MCF 10A (cell line): Measurements from ENCODE around the gene TMEM259. TPM values are rescaled to one million over a fixed set of nuclear protein-coding genes. Genes with fewer than 3 reads are reported as not detected.
A peak's percentile ranks its signal among the peaks of the same experiment; 100 is the strongest.

Experiments
- BruUV-seq: library from RNA; stranded (reverse); fragments of 400-500 nt; replicated peaks from 2 replicates; lab custom pipeline; 2021; lab: Mats Ljungman, UMichigan
- CTCF ChIA-PET: fragments of 300-600 bp; sonication (Branson Sonifier 250); formaldehyde crosslinking; extraction: SDS; loops from one replicate; lab custom pipeline; 2021; ENCODE audit warnings: antibody characterized with exemption, inconsistent platforms; lab: Yijun Ruan, JAX
- POLR2A ChIA-PET: fragments of 300-600, 350-650 bp; sonication (Branson Sonifier 250); formaldehyde crosslinking; extraction: SDS; loops from one replicate; lab custom pipeline; 2020; ENCODE audit warnings: antibody characterized with exemption, inconsistent platforms; lab: Yijun Ruan, JAX
- DNase-seq: peaks from one replicate; pipeline ENCODE4 v3.0.0-alpha.2; 2018; ENCODE audit not compliant: unreplicated experiment
- H3K27ac Mint-ChIP-seq: one replicate; pipeline ENCODE4 v1.8.0; 2022; ENCODE audit warnings: mild to moderate bottlenecking, low read depth, mixed read lengths; ENCODE audit not compliant: unreplicated experiment
- H3K27me3 Mint-ChIP-seq: one replicate; pipeline ENCODE4 v1.8.0; 2022; ENCODE audit warnings: mixed read lengths; ENCODE audit not compliant: insufficient read depth, unreplicated experiment
- H3K36me3 Mint-ChIP-seq: one replicate; pipeline ENCODE4 v1.8.0; 2022; ENCODE audit warnings: mild to moderate bottlenecking, moderate library complexity, mixed read lengths; ENCODE audit not compliant: insufficient read depth, unreplicated experiment
- H3K4me1 Mint-ChIP-seq: one replicate; pipeline ENCODE4 v1.8.0; 2022; ENCODE audit warnings: mixed read lengths; ENCODE audit not compliant: insufficient read depth, unreplicated experiment
- H3K4me3 Mint-ChIP-seq: one replicate; pipeline ENCODE4 v1.8.0; 2022; ENCODE audit warnings: mild to moderate bottlenecking, moderate library complexity, mixed read lengths; ENCODE audit not compliant: unreplicated experiment
- H3K9me3 Mint-ChIP-seq: one replicate; pipeline ENCODE4 v1.8.0; 2022; ENCODE audit warnings: mixed read lengths; ENCODE audit not compliant: unreplicated experiment
- CTCF ChIP-seq: fragments of 200-600 bp; IDR thresholded peaks from one replicate; pipeline ENCODE4 v1.8.0; 2022; ENCODE audit warnings: antibody characterized with exemption, mild to moderate bottlenecking; ENCODE audit not compliant: unreplicated experiment
- intact Hi-C: fragments of 100-400 bp; cut with micrococcal nuclease; formaldehyde crosslinking; loops from 2 replicates; pipeline ENCODE4 v1.14.1; 2022
- total RNA-seq: library from RNA; stranded (reverse); gene quantifications from 2 replicates; pipeline ENCODE4 v1.2.3, GENCODE V29; 2022

TMEM259 gene
- total RNA-seq, 1 experiment from 2014 or later = 130 TPM

GRCh38 chr19:1039646-1040475 is 18.9 kb upstream of the TMEM259 start, which contains the start of gene ABCA7:
Gene ABCA7, plus strand, starts transcription at chr19:1040107. Its CDS starts 1,255 bp downstream, at chr19:1041362.
- peaks cover 10% of the 10 kb centered on the region for H3K4me1 Mint-ChIP-seq
- intact Hi-C loops = no loop called here
- H3K9me3 Mint-ChIP-seq = no peaks in the 10 kb centered on the region
- ChIA-PET CTCF (interaction anchor here (0.6 kb wide), 1 partner anchor 10 kb away, joined by 3 read pairs; no protein-coding TSS in a partner anchor), POLR2A (interaction anchor here (0.5 to 5.1 kb wide), 12 partner anchors 12 to 226 kb away, joined by 3 to 97 read pairs (median 4); partner anchors contain the start of genes CNN2 and RNU6-2)
- H3K4me3 Mint-ChIP-seq = peak within 1 kb of the TSS; percentile 92
- peak within 1 kb of the TSS; percentile 67 for H3K27ac Mint-ChIP-seq
- H3K27me3 Mint-ChIP-seq = no peaks in the 10 kb centered on the region
- DNase-seq = peak; percentile 98
- no peak for TF ChIP-seq CTCF
- no TSS peak for BruUV-seq
- peaks cover 52% of the 10 kb centered on the region for H3K36me3 Mint-ChIP-seq

- Mint-ChIP-seq H3K36me3 (peaks cover 52% of the 10 kb centered on the region), H3K9me3 (no peaks in the 10 kb centered on the region), H3K4me1 (peaks cover 10% of the 10 kb centered on the region), H3K27me3 (no peaks in the 10 kb centered on the region), H3K4me3 (peak overlapping the region; percentile 92), H3K27ac (peak overlapping the region; percentile 67)
- POLR2A ChIA-PET = interaction anchor here (0.7 to 5.1 kb wide), 8 partner anchors 11 to 227 kb away, joined by 3 to 97 read pairs (median 5); partner anchors contain the start of genes CNN2 and RNU6-2
- BruUV-seq = no TSS peak
- CTCF ChIA-PET = interaction anchor here (0.6 kb wide), 2 partner anchors 18 to 160 kb away, joined by 3 to 4 read pairs; partner anchors contain the start of gene RNU6-2
- no peak for TF ChIP-seq CTCF
- intact Hi-C loops = no loop called here
- no peak for DNase-seq
Measured at GRCh38 chr19:1038978-1039645, 18.2 kb upstream of the TMEM259 start.

DNA sequence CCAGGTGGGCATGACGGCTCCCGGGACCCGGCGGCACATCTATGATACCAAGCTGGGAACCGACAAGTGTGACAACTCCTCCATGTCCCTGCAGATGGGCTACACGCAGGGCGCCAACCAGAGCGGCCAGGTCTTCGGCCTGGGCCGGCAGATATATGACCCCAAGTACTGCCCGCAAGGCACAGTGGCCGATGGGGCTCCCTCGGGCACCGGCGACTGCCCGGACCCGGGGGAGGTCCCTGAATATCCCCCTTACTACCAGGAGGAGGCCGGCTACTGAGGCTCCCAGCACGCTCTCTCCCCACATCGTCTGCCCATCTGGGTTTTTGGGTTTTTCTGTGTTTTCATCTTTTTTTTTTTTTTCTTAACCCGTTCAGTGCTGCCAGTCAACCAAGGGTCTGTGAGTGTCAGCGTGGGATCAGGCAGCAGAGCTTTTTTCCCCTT is 16.7 kb upstream of the TMEM259 start:
- intact Hi-C loops = no loop called here
- Mint-ChIP-seq H3K27ac (no peak overlapping the region), H3K36me3 (peaks cover 62% of the 10 kb centered on the region), H3K4me1 (peaks cover 10% of the 10 kb centered on the region), H3K9me3 (no peaks in the 10 kb centered on the region), H3K27me3 (no peaks in the 10 kb centered on the region), H3K4me3 (no peak overlapping the region)
- no TSS peak for BruUV-seq
- no peak for DNase-seq
- POLR2A ChIA-PET = interaction anchor here (1.1 to 5.1 kb wide), 2 partner anchors 10 to 172 kb away, joined by 3 to 97 read pairs; partner anchors contain the start of gene CNN2
- TF ChIP-seq CTCF = no peak
- CTCF ChIA-PET = no interaction called here
